GM18951 (cell line): ENCODE data around the gene CHIC1.
"Not testable (repeated sequence)": the region's sequence is repeated elsewhere in the genome, so short reads cannot be mapped to it uniquely, and the experiment has no call there.

ENCODE experiments used
- POLR2A ChIP-seq: IDR thresholded peaks from 4 replicates; pipeline ENCODE4 v1.6.1; 2011; ENCODE audit warnings: mild to moderate bottlenecking; ENCODE audit not compliant: insufficient read length, insufficient read depth; ENCODE audit errors: extremely low read depth
- in situ Hi-C: fragments of 300-500 bp; cut with MboI; formaldehyde crosslinking; loops from one replicate; pipeline ENCODE4 v1.12.0; 2022; ENCODE audit warnings: low sequenced_read_pairs, mixed read lengths, inconsistent platforms; ENCODE audit not compliant: unreplicated experiment

CHIC1 gene

DNA sequence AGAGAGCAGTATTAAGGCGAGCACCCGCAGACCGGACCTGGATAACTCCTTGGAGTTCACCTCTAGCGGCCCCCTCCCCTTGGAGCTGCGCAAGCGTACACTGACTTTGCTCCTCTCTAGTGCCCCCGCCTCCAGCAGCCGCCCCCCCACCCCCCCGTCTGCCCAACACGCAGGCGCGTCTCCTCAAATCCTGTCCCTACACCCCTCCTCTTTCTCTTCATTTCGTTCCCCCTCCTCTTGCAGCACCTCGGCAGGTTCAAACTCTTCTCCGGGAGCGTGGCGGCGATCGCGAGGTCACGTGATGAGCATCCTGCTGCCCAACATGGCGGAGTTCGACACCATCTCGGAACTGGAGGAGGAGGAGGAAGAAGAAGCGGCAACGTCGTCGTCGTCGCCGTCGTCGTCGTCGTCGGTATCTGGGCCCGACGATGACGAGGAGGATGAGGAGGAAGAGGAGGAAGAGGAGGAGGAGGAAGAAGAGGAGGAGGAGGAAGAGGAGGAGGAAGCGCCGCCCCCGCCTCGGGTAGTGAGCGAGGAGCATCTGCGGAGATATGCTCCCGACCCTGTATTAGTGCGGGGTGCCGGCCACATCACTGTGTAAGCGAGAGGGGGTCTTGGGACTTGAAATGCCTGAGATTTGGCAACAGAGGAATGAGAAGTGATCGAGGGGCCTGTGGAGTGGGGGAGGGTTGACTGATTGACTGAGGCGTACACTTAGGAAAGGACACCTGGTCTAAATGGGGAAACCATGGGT is at the start of gene CHIC1:
Gene CHIC1 (plus strand): TSS at position 214 of the 754 bp plus-strand sequence. CDS start 88 bp downstream, at position 302.
- peak; percentile 56 for TF ChIP-seq POLR2A

DNA sequence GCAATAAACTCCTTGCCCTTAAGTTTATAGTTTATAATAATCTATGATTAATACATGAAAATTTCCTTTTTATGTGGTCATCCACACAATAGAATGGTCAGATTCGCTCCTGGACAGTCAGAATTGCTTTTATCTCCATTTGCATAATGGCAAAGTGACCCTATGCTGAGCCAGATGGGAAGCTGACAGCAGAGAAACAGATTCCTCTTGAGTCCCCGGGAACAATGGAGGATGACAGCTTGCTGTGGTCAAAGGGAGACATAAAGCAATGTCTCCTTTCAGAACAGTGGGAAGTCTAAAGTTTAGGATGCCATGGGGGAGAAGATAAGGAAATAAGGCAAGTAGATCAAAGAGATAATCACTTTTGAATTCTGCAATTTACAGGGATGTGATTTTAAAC is 40.2 kb upstream of the CHIC1 start:
- in situ Hi-C loops = not testable (repeated sequence)

More for the DNA sequence above, at the start of gene CHIC1:
- in situ Hi-C loops = no loop called here

DNA sequence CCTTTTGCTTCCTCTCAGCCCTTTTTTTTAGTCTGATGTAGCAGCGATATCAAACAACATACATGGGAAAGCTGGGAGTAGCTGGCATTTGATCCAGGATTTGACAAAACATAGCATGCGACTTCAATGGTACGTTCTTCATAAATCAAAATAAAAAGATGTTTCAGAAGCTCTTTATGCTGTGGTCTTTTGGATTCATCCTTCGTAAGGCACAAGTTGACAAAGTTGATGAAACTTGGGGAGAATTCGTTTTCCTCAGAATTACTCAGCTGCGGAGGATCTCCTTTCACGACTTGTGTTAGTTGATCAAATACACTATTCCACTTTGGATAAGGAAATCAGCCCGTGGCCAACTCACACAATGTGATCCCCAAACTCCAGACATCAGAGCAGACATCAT is 38.1 kb upstream of the CHIC1 start:
- in situ Hi-C loops = no loop called here
- no peak for TF ChIP-seq POLR2A

DNA sequence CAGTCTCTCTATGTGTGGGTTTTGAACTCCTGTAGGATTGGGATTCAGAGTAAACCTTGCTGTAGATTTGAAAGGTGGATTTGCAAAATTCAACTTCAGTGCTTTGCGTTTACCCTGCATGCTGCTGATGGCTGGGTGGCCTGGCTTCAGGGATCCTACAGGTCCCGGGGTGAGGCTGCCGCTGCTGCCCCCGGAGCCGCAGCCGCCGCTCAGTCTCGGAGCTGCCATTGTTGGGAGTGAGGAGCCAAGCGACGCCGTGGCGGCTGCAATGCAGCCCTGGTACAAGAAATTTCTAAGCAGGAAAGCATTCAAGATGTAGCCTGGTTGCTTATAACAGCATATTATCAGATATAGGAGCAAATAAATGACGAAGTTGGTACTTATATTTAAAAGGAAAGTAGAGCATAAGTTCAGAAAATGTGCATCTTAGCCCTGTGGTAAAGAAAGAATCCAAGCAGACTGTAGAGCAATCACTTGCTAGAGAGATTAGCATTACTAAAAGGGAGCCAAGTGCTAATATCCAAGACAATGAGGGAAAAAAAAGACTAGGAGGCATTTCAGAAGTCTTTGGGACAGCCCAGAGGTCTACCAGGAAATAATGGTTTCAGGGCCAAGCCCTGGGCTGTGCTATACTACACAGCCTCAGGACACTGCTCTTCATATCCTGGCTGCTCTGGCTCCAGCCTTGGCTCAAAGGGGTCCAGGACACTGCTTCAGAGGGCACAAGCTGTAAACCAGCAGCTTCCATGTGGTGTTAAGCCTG is 36.9 kb upstream of the CHIC1 start:
- in situ Hi-C loops = no loop called here
- no peak for TF ChIP-seq POLR2A

DNA sequence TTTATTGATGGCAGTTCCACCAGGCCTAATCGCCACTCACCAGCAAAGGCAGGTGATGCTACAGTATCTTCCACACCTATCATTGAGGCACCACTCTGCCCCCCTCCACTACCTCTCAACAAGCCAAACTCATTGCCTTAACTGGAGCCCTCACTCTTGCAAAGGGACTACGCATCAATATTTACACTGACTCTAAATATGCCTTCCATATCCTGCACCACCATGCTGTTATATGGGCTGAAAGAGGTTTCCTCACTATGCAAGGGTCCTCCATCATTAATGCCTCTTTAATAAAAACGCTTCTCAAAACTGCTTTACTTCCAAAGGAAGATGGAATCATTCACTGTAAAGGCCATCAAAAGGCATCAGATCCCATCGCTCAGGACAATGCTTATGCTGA is 31.3 kb upstream of the CHIC1 start:
- in situ Hi-C loops = not testable (repeated sequence)

DNA sequence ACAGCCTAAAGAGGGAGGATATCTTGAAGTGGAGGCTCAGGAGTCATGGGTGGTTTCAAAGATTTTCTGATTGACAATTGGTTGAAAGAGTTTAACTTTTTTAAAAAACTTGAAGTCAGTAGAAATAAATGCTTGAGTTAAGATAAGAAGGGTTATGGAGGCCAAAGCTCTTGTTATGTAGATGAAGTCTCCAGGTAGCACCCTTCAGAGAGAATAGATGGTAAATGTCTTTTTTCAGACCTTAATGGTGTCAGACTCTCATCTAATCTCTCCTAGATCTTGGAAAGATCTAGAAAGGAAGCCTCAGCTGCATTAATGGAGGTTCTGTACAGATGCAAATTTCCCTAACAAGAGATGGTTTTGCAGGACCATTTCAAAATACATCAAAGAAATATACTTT is 6.8 kb upstream of the CHIC1 start:
- no peak for TF ChIP-seq POLR2A
- in situ Hi-C loops = no loop called here

DNA sequence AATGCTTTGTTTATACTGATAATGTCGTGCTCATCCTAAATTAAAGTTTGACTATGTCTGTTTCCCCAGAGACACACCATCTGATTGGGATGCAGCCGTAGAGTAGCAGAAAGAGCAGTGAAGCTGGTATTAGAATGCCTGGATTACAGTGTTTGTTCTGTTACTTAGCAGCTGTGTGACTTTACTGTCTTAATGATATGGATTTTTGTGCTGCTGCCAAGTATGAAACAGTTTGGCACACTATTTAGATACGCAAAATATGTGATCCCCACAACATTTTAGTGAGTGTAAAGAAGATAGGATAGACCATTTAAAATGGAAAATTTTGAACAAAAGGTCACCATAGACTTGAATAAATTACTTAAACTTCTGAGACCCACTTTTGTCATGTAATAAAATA is 1.2 kb upstream of the CHIC1 start:
- no peak for TF ChIP-seq POLR2A
- in situ Hi-C loops = no loop called here

DNA sequence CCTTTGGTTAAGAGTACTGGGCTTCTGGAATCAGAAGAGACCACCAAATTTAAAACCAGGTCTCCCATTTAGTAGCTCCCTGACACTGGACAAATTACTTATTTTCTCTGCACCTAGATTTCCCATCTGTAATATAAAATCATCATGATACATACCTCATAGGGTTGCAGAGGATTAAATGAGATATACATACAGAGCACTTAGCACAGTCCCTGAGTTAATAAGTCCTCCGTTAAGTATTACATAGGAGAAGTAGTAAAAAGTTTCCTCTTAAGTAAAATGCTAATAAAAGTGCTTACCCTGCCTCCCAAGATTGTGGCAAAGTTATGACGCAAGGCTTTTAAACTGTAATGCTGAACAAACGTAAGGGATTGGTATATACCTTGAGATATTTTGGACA is 539 bp upstream of the CHIC1 start:
- no peak for TF ChIP-seq POLR2A
- in situ Hi-C loops = no loop called here

DNA sequence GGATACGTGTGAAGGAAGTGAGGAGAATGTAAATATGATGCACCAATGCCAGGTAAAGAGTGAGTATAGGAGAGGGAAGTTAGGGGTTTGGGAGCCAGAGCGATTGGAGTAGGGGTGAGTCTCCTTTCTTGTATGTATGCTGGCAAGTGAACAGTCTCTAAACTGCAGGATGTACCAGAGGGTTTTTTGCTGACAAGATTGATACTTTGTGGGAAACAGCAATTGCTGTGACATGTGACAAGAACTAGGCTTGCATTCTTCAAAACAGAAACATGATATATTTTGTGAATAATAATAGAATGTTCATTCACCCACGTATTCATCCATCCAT is 706 bp downstream of the CHIC1 start:
- no peak for TF ChIP-seq POLR2A
- in situ Hi-C loops = no loop called here

DNA sequence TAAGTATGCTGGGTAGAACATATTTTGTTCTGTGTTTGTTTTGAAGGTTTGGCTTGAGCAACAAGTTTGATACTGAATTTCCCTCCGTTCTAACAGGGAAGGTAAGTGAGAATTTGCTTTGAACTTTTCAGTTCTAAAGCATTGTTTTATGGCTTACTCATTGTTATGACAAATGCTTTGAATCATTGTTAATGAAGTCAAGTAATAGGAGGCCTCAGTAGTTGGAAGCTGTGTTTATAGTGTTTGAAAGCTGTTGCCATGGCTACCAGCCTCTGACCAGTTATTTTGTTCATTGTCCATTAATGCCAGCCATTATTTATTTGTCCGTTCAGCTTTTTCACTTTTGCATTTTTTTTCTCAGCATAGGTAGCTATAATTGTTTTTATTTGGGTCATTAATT is 14.4 kb downstream of the CHIC1 start:
- in situ Hi-C loops = no loop called here
- TF ChIP-seq POLR2A = no peak

DNA sequence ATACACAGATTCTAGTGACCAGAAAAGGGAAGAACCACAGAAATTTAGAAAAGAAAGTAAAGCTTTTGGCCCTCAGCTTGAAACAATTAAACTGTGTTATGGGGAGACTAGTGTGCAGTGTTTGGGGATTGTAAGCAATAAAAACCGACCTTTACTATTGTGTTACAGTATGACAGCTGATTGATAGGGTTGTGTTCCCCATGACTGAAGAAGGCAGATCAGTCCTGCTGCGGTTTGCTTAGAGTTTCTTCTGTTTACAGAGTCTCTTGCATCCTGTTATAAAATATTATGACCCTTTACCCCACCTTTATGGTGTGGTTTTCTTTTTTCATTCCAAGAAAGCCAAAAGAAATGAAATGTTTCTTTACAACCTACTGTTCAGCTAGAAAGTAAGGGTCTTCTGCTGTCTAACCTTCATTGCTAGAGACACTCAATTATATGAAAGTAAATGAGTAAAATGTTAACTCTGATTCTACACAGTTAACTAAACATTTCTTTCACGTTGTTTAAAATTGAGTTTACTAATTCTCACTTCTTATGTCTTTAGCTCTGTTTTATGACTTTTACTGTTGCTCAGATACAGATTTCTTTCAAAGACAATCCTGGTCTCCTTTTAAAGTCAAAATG is 18.1 kb downstream of the CHIC1 start:
- in situ Hi-C loops = no loop called here
- TF ChIP-seq POLR2A = no peak

DNA sequence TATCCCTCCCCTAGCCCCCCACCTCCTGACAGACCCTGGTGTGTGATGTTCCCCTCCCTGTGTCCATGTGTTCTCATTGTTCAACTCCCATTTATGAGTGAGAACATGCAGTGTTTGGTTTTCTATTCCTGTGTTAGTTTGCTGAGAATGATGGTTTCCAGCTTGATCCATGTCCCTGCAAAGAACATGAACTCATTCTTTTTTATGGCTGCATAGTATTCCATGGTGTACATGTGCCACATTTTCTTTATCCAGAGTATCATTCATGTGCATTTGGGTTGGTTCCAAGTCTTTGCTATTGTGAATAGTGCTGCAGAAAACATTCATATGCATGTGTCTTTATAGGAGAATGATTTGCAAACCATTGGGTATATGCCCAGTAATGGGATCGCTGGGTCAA is 34.8 kb downstream of the CHIC1 start:
- in situ Hi-C loops = not testable (repeated sequence)

DNA sequence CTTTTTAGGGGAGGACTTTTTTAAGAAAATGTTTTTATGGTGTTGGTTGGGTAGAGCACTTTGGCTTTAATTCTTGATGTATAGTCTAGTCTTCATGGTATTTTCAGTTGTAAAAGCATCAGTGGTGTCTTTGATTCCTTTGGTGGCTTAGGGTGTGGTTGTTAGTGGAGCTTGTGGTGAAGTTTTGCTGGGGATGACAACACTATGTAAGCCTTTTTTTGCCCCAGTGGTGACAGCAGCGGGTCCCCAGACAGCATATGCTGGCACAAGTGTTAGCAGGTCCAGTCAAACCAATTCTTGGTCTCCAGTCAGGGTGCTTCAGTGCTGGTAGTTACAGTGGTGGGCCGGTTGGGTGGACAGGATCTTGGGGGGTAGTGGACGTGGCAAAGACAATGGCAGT is 52.0 kb downstream of the CHIC1 start:
- in situ Hi-C loops = no loop called here
- no peak for TF ChIP-seq POLR2A

DNA sequence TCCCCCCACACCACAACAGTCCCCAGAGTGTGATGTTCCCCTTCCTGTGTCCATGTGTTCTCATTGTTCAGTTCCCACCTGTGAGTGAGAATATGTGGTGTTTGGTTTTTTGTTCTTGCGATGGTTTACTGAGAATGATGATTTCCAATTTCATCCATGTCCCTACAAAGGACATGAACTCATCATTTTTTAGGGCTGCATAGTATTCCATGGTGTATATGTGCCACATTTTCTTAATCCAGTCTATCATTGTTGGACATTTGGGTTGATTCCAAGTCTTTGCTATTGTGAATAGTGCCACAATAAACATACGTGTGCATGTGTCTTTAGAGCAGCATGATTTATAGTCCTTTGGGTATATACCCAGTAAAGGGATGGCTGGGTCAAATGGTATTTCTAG is 78.7 kb downstream of the CHIC1 start:
- in situ Hi-C loops = not testable (repeated sequence)
